Heart left ventricle (tissue), 16 donors: ENCODE data around the gene EMILIN1. TPM values are rescaled to one million over a fixed set of nuclear protein-coding genes. Genes with fewer than 3 reads are reported as not detected.

Experiments used
- ATAC-seq, 4 donors: fragments of 200-7000 bp; cut with Tn5 transposase; one replicate each; pipeline ENCODE4 v1.9.1; 2020 to 2022; ENCODE audit warnings: moderate library complexity in 4 of 4, mild to moderate bottlenecking in 3 of 4, moderate number of reproducible peaks in 1 of 4
- DNase-seq, 5 donors: peaks; one replicate each; pipeline ENCODE4 v3.0.0-alpha.2; 2020
- H3K27ac ChIP-seq, 12 donors: fragments of 200-600 bp; sonication (generic) in 4 of 12; one replicate each; pipeline versions ENCODE4 v1.5.0 to v1.8.0; 2016 to 2022; ENCODE audit warnings: mild to moderate bottlenecking in 2 of 12
- H3K27me3 ChIP-seq, 9 donors: fragments of 200-600 bp; sonication (generic) in 2 of 9; one replicate each; pipeline versions ENCODE4 v1.5.1 to v1.8.0; 2016 to 2022; ENCODE audit warnings: mild to moderate bottlenecking in 3 of 9
- H3K36me3 ChIP-seq, 9 donors: fragments of 200-600 bp; sonication (generic) in 2 of 9; one replicate each; pipeline versions ENCODE4 v1.5.0 to v1.8.0; 2018 to 2022; ENCODE audit warnings: mild to moderate bottlenecking in 2 of 9
- H3K4me1 ChIP-seq, 12 donors: fragments of 200-600 bp; sonication (generic) in 4 of 12; one replicate each; pipeline versions ENCODE4 v1.5.0 to v1.8.0; 2016 to 2022; ENCODE audit warnings: mild to moderate bottlenecking in 3 of 12
- H3K4me3 ChIP-seq, 12 donors: fragments of 200-600 bp; sonication (generic) in 4 of 12; one replicate each; pipeline versions ENCODE4 v1.5.0 to v1.8.0; 2017 to 2022; ENCODE audit warnings: mild to moderate bottlenecking in 9 of 12, moderate library complexity in 4 of 12
- H3K9me3 ChIP-seq, 12 donors: fragments of 200-600 bp; sonication (generic) in 4 of 12; one replicate each; pipeline versions ENCODE4 v1.5.0 to v1.8.0; 2016 to 2022; ENCODE audit warnings: mild to moderate bottlenecking in 1 of 12
- CTCF ChIP-seq, 12 donors: fragments of 200-600 bp; sonication (generic) in 4 of 12; IDR thresholded peaks; one replicate each; pipeline versions ENCODE4 v1.5.0 to v1.8.0; 2018 to 2022; ENCODE audit warnings: antibody characterized with exemption in 12 of 12, mild to moderate bottlenecking in 5 of 12
- POLR2A ChIP-seq, 2 donors: fragments of 450-650 bp; IDR thresholded peaks; one replicate each; pipeline ENCODE4 v1.6.1; 2017; ENCODE audit warnings: antibody characterized with exemption in 2 of 2, mild to moderate bottlenecking in 2 of 2, moderate library complexity in 2 of 2
- WGBS, 4 donors: extraction: QIAGEN DNeasy Blood & Tissue Kit in 2 of 4; methylation state at CpG; one replicate each; pipeline versions ENCODE4 v1.1.5 to v1.1.7; 2013 to 2018; 5-methylcytosine and 5-hydroxymethylcytosine counted together
- intact Hi-C, 10 donors: fragments of 100-400 bp; cut with DNase I; formaldehyde crosslinking; loops; one replicate each; pipeline versions ENCODE4 v1.11.1 to v1.14.2; 2022
- polyA plus RNA-seq, 2 donors: library from polyadenylated mRNA; stranded (reverse); fragments of 200-250 nt; gene quantifications; one replicate each; pipeline ENCODE4 v1.2.3, GENCODE V29; 2013
- total RNA-seq, 9 donors: library from RNA; depleted of rRNA in 2 of 9; stranded (reverse); fragments of >200 nt in 2 of 9; fragmentation: NEBNext Ultra II Directional in 3 of 9; extraction: Animal tissue kit (Norgen Biotek cat#: 25700) in 3 of 9; gene quantifications; one replicate each; pipeline versions ENCODE4 v1.1.0 to v1.2.4, GENCODE V29; 2016 to 2023
- donor health status: ischemic (EF 13 %, LVEDD 7.1; RV severe dilation, severe dysfunction).
- donor health status: healthy with polysubstance abuse.
- donor health status: DM: no; HTN: yes; CAD: no.
- donor health status: DM: no; HTN: no; CAD: no.
- donor health status: ischemic (EF 25% LVEDD 6.9; RV normal size, moderate dysfunction).
- donor health status: ischemic (EF 25% LVEDD 5.7; RV mildly dilated, moderate dysfunction).
- donor health status: healthy.
- donor health status: DM: yes; HTN: yes; CAD: no.
- donor health status: ischemic (EF 35%, LVEDD 5.7; RV mildly dilated, moderate dysfunction).
- donor health status: nonischemic (EF 11% LVEDD 7.7; RV severe dilation, severe dysfunction).
- donor health status: DM: yes; HTN: yes; CAD: no.
- donor health status: PGD.
- donor health status: ischemic (EF 29% LVEDD 5.4; RV normal size, mild dysfunction).
- donor health status: nonischemic (EF 23%, LVEDD 6.1; RV moderate dilation, normal function).

EMILIN1 gene
- total and polyA plus RNA-seq, 11 donors: 7.5 to 76.9 (median 21.0) TPM

DNA sequence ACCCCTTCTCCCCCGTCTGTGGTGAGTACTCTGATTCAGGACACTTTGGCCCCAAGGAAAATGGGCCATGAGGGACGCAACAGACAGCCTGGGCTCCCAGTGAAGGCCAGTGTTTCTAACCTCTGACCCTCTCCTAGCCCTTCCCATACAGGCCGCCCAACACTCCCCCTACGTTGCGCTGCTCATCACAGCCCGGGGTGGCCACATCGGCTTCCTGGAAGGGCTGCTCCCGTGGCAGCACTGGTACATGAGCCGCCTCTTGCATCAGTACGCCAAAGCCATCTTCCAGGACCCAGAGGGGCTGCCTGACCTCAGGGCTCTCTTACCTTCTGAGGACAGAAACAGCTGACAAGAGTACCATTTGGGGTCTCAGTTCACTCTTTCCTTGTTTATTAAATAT, 52.0 kb downstream of the EMILIN1 start:
- Histone ChIP-seq H3K9me3 (no peaks in the 10 kb centered on the region), H3K4me3 (no peak overlapping the region), H3K36me3 (peaks cover 0 to 40% (median 34%) of the 10 kb centered on the region in 9 donors), H3K27me3 (no peaks in the 10 kb centered on the region), H3K4me1 (peaks cover 7 to 19% (median 12%) of the 10 kb centered on the region in 12 donors), H3K27ac (no peak overlapping the region)
- DNase-seq (no peak), ATAC-seq (no peak)
- 89 to 94% (median 91%) methylated on average over 10 of the region's 10 CpGs for WGBS, 4 donors
- intact Hi-C loops: loop anchor here in 2 of 10 donors (5.0 kb wide), 1 partner anchor 82 kb away; the partner anchor contains the start of genes ATRAID (in 2 of the 2) and SLC5A6 (in 2 of the 2)
- TF ChIP-seq POLR2A (IDR thresholded peaks at IDR 0.05) (no peak), CTCF (IDR thresholded peaks at IDR 0.05) (no peak)

- no peak for DNase-seq
- TF ChIP-seq POLR2A (IDR thresholded peaks at IDR 0.05) (no peak), CTCF (IDR thresholded peaks at IDR 0.05) (no peak)
- Histone ChIP-seq H3K9me3 (no peaks in the 10 kb centered on the region), H3K36me3 (peaks cover 0 to 40% (median 34%) of the 10 kb centered on the region in 9 donors), H3K4me3 (no peak overlapping the region), H3K27ac (no peak overlapping the region), H3K27me3 (no peaks in the 10 kb centered on the region), H3K4me1 (peaks cover 7 to 19% (median 11%) of the 10 kb centered on the region in 12 donors)
- 85 to 94% (median 89%) methylated on average over 11 of the region's 11 CpGs for whole genome bisulfite sequencing, 4 donors
- intact Hi-C loops: loop anchor here in 2 of 10 donors (5.0 kb wide), 1 partner anchor 81 kb away; the partner anchor contains the start of genes ATRAID (in 2 of the 2) and SLC5A6 (in 2 of the 2)
- no peak for ATAC-seq
These were observed 53.0 kb downstream of the EMILIN1 start for GRCh38 chr2:27131429-27131828.

DNA sequence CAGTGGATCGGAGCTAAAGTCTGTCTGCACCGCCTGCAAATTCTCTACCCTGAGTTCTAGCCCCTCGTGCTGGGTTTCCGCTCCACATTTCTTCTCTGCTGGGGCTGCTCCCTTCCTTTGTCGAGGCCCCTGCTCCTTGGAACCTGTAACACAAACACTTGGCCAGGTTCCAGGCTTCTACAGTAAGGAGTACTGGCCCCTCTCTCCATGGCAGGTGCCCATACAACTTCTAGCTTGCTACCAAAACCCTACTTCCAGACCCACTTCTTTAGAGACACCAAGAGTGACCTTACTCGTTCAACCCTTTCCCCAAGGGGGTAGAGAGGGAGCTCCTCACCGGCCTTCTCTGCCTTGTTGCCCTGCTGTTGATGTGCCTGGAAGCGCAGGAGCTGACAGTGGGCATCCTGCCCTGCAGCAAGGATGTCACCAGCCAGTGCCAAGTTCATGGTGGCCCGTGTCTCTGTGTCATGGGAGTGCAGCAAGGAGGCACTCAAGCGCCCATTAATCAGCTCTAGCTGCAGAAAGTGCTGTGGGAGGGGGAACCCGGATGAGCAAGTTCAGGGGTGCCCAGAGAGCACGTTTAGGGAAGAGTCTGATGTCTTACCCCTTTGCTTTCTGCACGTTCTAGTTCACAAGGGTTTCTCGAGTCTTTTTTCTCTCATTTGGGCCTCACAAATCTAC, 54.9 kb downstream of the EMILIN1 start:
- H3K9me3 ChIP-seq: no peaks in the 10 kb centered on the region
- intact Hi-C loops: loop anchor here in 2 of 10 donors (5.0 kb wide), 1 partner anchor 79 kb away; the partner anchor contains the start of genes ATRAID (in 2 of the 2) and SLC5A6 (in 2 of the 2)
- ATAC-seq: no peak
- no peaks in the 10 kb centered on the region for H3K27me3 ChIP-seq
- TF ChIP-seq CTCF (IDR thresholded peaks at IDR 0.05): no peak
- no peak for TF ChIP-seq POLR2A (IDR thresholded peaks at IDR 0.05)
- H3K4me3 ChIP-seq: peak overlapping the region; percentile 71 to 98 (median 88)
- peaks cover 0 to 40% (median 34%) of the 10 kb centered on the region in 9 donors for H3K36me3 ChIP-seq
- DNase-seq: peak in 1 of 5 donors; percentile 43
- WGBS, 4 donors: 38 to 42% (median 39%) methylated on average over 14 of the region's 14 CpGs
- H3K27ac ChIP-seq: peak overlapping the region in 11 of 12 donors; percentile 76 to 94 (median 90)
- H3K4me1 ChIP-seq: peaks cover 7 to 19% (median 11%) of the 10 kb centered on the region in 12 donors
